ENCODE measurements around the gene CHID1. TPM values are rescaled to one million over a fixed set of nuclear protein-coding genes. Genes with fewer than 3 reads are reported as not detected.

Gene CHID1
- polyA plus RNA-seq, 3 donors: 100.0 to 125 (median 113) TPM

GRCh38 chr11:875203-875602 lies 35.4 kb downstream of the CHID1 start:
- DNase-seq (ENCODE audit: extremely low read depth in 1 of 11, low read depth in 9 of 11, low spot score in 4 of 11): no peak

- DNase-seq (ENCODE audit: extremely low read depth in 1 of 11, low read depth in 9 of 11, low spot score in 4 of 11): peak in 1 of 11 donors; percentile 51
These were observed 36.9 kb downstream of the CHID1 start for GRCh38 chr11:873706-874105.

GRCh38 chr11:872799-873198 lies 37.8 kb downstream of the CHID1 start:
- no peak for DNase-seq (ENCODE audit: extremely low read depth in 1 of 11, low read depth in 9 of 11, low spot score in 4 of 11)

GRCh38 chr11:871472-871871 lies 39.1 kb downstream of the CHID1 start:
- no peak for DNase-seq (ENCODE audit: extremely low read depth in 1 of 11, low read depth in 9 of 11, low spot score in 4 of 11)

- DNase-seq (ENCODE audit: extremely low read depth in 1 of 11, low read depth in 9 of 11, low spot score in 4 of 11): no peak
These were observed 40.2 kb downstream of the CHID1 start for GRCh38 chr11:870418-870817.

GRCh38 chr11:870127-870413 lies 40.5 kb downstream of the CHID1 start:
- DNase-seq (ENCODE audit: extremely low read depth in 1 of 11, low read depth in 9 of 11, low spot score in 4 of 11): no peak

- DNase-seq (ENCODE audit: extremely low read depth in 1 of 11, low read depth in 9 of 11, low spot score in 4 of 11): no peak
These were observed 41.0 kb downstream of the CHID1 start for GRCh38 chr11:869399-870126.

- DNase-seq (ENCODE audit: extremely low read depth in 1 of 11, low read depth in 9 of 11, low spot score in 4 of 11): no peak
These were observed 41.8 kb downstream of the CHID1 start for GRCh38 chr11:868802-869201.

GRCh38 chr11:868394-868793 lies 42.2 kb downstream of the CHID1 start:
- no peak for DNase-seq (ENCODE audit: extremely low read depth in 1 of 11, low read depth in 9 of 11, low spot score in 4 of 11)

GRCh38 chr11:867856-868358 lies 42.7 kb downstream of the CHID1 start:
- no peak for DNase-seq (ENCODE audit: extremely low read depth in 1 of 11, low read depth in 9 of 11, low spot score in 4 of 11)

- no peak for DNase-seq (ENCODE audit: extremely low read depth in 1 of 11, low read depth in 9 of 11, low spot score in 4 of 11)
These were observed 44.1 kb downstream of the CHID1 start for GRCh38 chr11:866481-866880.

- DNase-seq (ENCODE audit: extremely low read depth in 1 of 11, low read depth in 9 of 11, low spot score in 4 of 11): no peak
These were observed 44.9 kb downstream of the CHID1 start for GRCh38 chr11:865462-866430.

- DNase-seq (ENCODE audit: extremely low read depth in 1 of 11, low read depth in 9 of 11, low spot score in 4 of 11): no peak
These were observed 45.7 kb downstream of the CHID1 start for GRCh38 chr11:864898-865297.

- no peak for DNase-seq (ENCODE audit: extremely low read depth in 1 of 11, low read depth in 9 of 11, low spot score in 4 of 11)
These were observed 46.4 kb downstream of the CHID1 start for GRCh38 chr11:863910-864827.

GRCh38 chr11:863023-863909 lies 47.3 kb downstream of the CHID1 start:
- DNase-seq (ENCODE audit: extremely low read depth in 1 of 11, low read depth in 9 of 11, low spot score in 4 of 11): peak in 2 of 11 donors; percentile 48 to 57

GRCh38 chr11:862696-863022 lies 48.0 kb downstream of the CHID1 start:
- DNase-seq (ENCODE audit: extremely low read depth in 1 of 11, low read depth in 9 of 11, low spot score in 4 of 11): no peak

- no peak for DNase-seq (ENCODE audit: extremely low read depth in 1 of 11, low read depth in 9 of 11, low spot score in 4 of 11)
These were observed 48.4 kb downstream of the CHID1 start for GRCh38 chr11:862081-862661.

GRCh38 chr11:861105-861479 lies 49.5 kb downstream of the CHID1 start:
- no peak for DNase-seq (ENCODE audit: extremely low read depth in 1 of 11, low read depth in 9 of 11, low spot score in 4 of 11)
